ENCODE results near the gene ASB3. TPM values are rescaled to one million over a fixed set of nuclear protein-coding genes. Genes with fewer than 3 reads are reported as not detected.

ASB3 gene
- total and polyA plus RNA-seq, 9 of the 15 experiments (the other 6 are each of a cell fraction or from before 2014, with no cell fraction given), result 13.6 to 35.3 (median 18.7) TPM

GRCh38 chr2:53829273-53829979, 42.7 kb upstream of the ASB3 start:
- DNase-seq (ENCODE audit: extremely low read depth in 1 of 4, low spot score in 3 of 4) (no peak), FAIRE-seq (no peak), ATAC-seq (peak; percentile 58)
- Histone ChIP-seq H3K4me2 (ENCODE audit: insufficient read depth, low read length) (no peak overlapping the region), H4K20me1 (replicated peaks; ENCODE audit: control insufficient read depth, insufficient read depth, low read length) (no peaks in the 10 kb centered on the region), H3K79me2 (ENCODE audit: control insufficient read depth, insufficient read depth, low read length) (no peaks in the 10 kb centered on the region), H3K27ac (ENCODE audit: extremely low read depth, low read depth, low read length) (no peak overlapping the region), H3K4me3 (no peak overlapping the region), H3K4me1 (replicated peaks in 1 of 2; ENCODE audit: control insufficient read depth in 2 of 2, insufficient read depth in 2 of 2, low read length in 2 of 2) (no peaks in the 10 kb centered on the region), H2AFZ (ENCODE audit: low read depth, low read length) (peak overlapping the region; percentile 38; the same call in 1 of the 2 replicates), H3K27me3 (ENCODE audit: control insufficient read depth in 2 of 2, insufficient read depth in 2 of 2, low read length in 2 of 2) (no peaks in the 10 kb centered on the region), H3K9me3 (replicated peaks; ENCODE audit: control insufficient read depth, insufficient read depth, low read depth, low read length) (no peaks in the 10 kb centered on the region), H3K9ac (ENCODE audit: insufficient read depth in 1 of 2, low read depth in 2 of 2, low read length in 2 of 2) (no peak overlapping the region), H3K36me3 (ENCODE audit: control insufficient read depth, insufficient read depth, low read length) (no peaks in the 10 kb centered on the region), H3K9me1 (ENCODE audit: control insufficient read depth, insufficient read depth, low read length) (no peaks in the 10 kb centered on the region)
- intact Hi-C loops (cut with micrococcal nuclease) (loop anchor here (10.0 kb wide), 2 partner anchors 235 to 405 kb away; no protein-coding TSS in a partner anchor), in situ Hi-C loops (cut with MboI) (no loop called here)
- no TSS peak for BruUV-seq (replicated peaks)
- WGBS (ENCODE audit: insufficient coverage, low coverage, missing lambda C conversion rate), result 33% methylated on average over 11 of the region's 11 CpGs
- POLR2A ChIA-PET, result interaction anchor here (0.5 to 0.6 kb wide), 2 partner anchors 19 to 100 kb away, joined by 3 read pairs; no protein-coding TSS in a partner anchor
- CTCF ChIA-PET (ENCODE audit: low intra/inter-chr PET ratio), result no interaction called here
- TF ChIP-seq ZNF174 (CRISPR knock-in tag; IDR thresholded peaks at IDR 0.05) (no peak), ZKSCAN8 (CRISPR knock-in tag; IDR thresholded peaks at IDR 0.05) (no peak), PTRF (tag; IDR thresholded peaks at IDR 0.05) (no peak), SOX6 (IDR thresholded peaks at IDR 0.05) (no peak), KLF13 (tag; IDR thresholded peaks at IDR 0.05; ENCODE audit: borderline replicate concordance, low read depth) (no peak), DLX4 (CRISPR knock-in tag; IDR thresholded peaks at IDR 0.05) (no peak), ZFPM2 (CRISPR knock-in tag; IDR thresholded peaks at IDR 0.05) (no peak)
- TF ChIP-seq, protein P1, sequence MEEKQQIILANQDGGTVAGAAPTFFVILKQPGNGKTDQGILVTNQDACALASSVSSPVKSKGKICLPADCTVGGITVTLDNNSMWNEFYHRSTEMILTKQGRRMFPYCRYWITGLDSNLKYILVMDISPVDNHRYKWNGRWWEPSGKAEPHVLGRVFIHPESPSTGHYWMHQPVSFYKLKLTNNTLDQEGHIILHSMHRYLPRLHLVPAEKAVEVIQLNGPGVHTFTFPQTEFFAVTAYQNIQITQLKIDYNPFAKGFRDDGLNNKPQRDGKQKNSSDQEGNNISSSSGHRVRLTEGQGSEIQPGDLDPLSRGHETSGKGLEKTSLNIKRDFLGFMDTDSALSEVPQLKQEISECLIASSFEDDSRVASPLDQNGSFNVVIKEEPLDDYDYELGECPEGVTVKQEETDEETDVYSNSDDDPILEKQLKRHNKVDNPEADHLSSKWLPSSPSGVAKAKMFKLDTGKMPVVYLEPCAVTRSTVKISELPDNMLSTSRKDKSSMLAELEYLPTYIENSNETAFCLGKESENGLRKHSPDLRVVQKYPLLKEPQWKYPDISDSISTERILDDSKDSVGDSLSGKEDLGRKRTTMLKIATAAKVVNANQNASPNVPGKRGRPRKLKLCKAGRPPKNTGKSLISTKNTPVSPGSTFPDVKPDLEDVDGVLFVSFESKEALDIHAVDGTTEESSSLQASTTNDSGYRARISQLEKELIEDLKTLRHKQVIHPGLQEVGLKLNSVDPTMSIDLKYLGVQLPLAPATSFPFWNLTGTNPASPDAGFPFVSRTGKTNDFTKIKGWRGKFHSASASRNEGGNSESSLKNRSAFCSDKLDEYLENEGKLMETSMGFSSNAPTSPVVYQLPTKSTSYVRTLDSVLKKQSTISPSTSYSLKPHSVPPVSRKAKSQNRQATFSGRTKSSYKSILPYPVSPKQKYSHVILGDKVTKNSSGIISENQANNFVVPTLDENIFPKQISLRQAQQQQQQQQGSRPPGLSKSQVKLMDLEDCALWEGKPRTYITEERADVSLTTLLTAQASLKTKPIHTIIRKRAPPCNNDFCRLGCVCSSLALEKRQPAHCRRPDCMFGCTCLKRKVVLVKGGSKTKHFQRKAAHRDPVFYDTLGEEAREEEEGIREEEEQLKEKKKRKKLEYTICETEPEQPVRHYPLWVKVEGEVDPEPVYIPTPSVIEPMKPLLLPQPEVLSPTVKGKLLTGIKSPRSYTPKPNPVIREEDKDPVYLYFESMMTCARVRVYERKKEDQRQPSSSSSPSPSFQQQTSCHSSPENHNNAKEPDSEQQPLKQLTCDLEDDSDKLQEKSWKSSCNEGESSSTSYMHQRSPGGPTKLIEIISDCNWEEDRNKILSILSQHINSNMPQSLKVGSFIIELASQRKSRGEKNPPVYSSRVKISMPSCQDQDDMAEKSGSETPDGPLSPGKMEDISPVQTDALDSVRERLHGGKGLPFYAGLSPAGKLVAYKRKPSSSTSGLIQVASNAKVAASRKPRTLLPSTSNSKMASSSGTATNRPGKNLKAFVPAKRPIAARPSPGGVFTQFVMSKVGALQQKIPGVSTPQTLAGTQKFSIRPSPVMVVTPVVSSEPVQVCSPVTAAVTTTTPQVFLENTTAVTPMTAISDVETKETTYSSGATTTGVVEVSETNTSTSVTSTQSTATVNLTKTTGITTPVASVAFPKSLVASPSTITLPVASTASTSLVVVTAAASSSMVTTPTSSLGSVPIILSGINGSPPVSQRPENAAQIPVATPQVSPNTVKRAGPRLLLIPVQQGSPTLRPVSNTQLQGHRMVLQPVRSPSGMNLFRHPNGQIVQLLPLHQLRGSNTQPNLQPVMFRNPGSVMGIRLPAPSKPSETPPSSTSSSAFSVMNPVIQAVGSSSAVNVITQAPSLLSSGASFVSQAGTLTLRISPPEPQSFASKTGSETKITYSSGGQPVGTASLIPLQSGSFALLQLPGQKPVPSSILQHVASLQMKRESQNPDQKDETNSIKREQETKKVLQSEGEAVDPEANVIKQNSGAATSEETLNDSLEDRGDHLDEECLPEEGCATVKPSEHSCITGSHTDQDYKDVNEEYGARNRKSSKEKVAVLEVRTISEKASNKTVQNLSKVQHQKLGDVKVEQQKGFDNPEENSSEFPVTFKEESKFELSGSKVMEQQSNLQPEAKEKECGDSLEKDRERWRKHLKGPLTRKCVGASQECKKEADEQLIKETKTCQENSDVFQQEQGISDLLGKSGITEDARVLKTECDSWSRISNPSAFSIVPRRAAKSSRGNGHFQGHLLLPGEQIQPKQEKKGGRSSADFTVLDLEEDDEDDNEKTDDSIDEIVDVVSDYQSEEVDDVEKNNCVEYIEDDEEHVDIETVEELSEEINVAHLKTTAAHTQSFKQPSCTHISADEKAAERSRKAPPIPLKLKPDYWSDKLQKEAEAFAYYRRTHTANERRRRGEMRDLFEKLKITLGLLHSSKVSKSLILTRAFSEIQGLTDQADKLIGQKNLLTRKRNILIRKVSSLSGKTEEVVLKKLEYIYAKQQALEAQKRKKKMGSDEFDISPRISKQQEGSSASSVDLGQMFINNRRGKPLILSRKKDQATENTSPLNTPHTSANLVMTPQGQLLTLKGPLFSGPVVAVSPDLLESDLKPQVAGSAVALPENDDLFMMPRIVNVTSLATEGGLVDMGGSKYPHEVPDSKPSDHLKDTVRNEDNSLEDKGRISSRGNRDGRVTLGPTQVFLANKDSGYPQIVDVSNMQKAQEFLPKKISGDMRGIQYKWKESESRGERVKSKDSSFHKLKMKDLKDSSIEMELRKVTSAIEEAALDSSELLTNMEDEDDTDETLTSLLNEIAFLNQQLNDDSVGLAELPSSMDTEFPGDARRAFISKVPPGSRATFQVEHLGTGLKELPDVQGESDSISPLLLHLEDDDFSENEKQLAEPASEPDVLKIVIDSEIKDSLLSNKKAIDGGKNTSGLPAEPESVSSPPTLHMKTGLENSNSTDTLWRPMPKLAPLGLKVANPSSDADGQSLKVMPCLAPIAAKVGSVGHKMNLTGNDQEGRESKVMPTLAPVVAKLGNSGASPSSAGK (IDR thresholded peaks at IDR 0.05), result peak; percentile 69
- TF ChIP-seq, protein P2, sequence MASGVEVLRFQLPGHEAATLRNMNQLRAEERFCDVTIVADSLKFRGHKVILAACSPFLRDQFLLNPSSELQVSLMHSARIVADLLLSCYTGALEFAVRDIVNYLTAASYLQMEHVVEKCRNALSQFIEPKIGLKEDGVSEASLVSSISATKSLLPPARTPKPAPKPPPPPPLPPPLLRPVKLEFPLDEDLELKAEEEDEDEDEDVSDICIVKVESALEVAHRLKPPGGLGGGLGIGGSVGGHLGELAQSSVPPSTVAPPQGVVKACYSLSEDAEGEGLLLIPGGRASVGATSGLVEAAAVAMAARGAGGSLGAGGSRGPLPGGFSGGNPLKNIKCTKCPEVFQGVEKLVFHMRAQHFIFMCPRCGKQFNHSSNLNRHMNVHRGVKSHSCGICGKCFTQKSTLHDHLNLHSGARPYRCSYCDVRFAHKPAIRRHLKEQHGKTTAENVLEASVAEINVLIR (CRISPR knock-in tag; IDR thresholded peaks at IDR 0.05), result no peak
